ENCODE data around the gene SARDH.
"Not testable (repeated sequence)": the region's sequence is repeated elsewhere in the genome, so short reads cannot be mapped to it uniquely, and the experiment has no call there.

SARDH gene

DNA sequence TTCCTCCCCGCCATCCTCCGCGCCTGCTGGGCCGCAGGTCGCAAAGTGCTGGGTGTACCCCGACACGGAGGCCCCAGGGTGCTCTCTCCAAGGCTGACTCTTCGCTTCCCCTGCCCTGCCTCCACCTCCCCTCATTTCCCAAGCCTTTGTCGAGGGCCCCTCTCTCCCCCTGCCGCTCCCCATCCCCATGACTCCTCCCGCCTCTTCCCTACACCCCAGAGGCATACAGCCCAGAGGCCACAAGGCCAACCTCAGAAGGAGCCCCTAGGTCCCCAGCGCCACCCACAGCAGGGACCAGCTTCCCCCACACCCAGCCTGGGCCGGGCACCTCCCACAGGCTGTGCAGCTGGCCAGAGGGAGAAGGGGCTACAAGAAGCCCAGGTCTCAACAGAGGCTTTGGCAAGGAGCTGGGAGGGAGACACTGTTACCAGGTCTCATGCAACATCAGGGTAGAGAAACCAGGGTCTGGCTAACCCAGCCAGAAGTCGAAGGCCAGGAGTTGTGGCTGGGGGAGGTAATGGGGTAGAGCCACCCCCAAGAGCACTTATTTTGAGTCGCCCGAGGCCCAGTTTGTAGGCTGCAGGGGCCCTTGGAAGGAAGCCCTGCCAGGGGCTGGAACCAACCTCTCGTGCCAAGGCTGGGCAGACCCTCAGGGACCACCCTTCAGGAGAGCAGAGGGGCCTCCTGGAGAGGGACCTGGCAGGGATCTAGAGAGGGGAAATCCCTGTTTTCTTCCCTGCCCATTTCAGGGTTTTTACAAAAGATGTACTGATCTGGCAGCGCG lies 24.5 kb upstream of the SARDH start:
- no peak overlapping the region for H3K4me3 ChIP-seq (ENCODE audit: low read depth, low read length)
- no peak for DNase-seq (ENCODE audit: low read depth)

DNA sequence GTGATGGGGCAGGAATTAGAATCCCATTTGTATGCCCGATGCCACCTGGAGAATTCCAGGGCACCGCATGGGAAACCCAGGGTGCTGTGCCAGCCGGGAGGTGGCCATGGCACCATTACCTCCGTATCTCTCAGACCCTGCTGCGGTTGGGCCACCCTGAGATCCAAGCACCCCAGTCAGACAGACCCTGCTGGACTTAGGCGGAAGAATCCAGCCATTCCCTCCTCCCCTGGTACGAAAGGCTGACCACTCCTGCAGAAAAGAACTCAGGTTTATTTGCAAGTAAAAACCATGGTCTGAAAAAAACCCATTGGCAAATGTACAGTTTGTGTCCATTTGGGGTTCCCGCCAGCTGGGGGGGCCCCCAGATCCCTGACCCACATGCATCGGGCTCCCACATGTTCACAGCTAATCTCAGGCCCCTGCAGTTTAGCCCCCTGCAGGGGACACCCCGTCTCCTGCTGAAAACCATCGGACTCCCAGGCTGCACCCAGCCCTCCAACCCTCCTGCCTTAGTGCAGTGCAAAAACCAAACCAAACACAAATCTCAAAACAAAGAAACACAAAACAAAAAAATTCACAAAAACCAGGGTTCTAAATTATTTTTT lies 23.6 kb upstream of the SARDH start:
- DNase-seq (ENCODE audit: low read depth): no peak
- no peak overlapping the region for H3K4me3 ChIP-seq (ENCODE audit: low read depth, low read length)

DNA sequence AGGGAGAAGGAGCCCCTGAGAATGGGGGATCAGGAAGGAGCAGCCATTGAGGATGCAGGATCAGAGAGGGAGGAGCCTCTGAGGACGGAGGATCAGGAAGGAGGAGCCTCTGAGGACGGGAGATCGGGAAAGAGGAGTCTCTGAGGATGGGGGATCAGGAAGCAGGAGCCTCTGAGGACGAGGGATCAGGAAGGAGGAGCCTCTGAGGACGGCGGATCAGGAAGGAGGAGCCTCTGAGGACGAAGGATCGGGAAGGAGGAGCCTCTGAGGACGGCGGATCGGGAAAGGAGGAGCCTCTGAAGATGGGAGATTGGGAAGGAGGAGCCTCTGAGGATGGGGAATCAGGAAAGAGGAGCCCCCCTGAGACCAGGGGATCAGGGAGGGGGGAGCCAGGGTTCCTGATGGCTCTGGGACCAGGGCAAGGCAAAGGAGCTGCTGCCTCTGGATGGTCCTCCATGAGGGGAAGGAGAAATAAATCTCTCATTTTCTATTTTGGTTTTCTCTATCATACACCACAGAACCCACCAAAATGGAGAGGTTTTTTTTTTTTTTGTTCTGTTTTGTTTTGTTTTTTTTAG lies 22.6 kb upstream of the SARDH start:
- no peak overlapping the region for H3K4me3 ChIP-seq (ENCODE audit: low read depth, low read length)
- DNase-seq (ENCODE audit: low read depth): no peak

DNA sequence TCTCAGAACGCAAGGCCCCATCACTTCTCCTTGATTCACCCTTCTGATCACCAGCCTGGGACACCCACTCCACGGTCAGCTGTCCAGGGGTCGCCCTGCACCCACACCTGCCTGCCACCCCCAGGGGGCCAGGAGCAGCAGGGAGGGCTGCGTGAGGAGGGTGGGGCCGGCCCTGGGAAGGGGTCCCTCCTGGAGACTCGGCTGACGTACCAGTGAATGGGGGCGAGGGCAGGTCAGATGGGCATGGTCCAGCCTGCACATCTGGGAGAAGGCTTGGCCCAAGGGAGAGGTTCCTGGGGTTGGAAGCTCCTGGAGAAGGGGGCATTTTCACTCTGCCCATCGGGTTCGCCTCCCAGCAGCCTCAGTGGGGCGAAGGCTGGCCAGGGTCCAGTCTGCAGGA lies 21.8 kb upstream of the SARDH start:
- DNase-seq (ENCODE audit: low read depth): no peak
- no peak overlapping the region for H3K4me3 ChIP-seq (ENCODE audit: low read depth, low read length)

DNA sequence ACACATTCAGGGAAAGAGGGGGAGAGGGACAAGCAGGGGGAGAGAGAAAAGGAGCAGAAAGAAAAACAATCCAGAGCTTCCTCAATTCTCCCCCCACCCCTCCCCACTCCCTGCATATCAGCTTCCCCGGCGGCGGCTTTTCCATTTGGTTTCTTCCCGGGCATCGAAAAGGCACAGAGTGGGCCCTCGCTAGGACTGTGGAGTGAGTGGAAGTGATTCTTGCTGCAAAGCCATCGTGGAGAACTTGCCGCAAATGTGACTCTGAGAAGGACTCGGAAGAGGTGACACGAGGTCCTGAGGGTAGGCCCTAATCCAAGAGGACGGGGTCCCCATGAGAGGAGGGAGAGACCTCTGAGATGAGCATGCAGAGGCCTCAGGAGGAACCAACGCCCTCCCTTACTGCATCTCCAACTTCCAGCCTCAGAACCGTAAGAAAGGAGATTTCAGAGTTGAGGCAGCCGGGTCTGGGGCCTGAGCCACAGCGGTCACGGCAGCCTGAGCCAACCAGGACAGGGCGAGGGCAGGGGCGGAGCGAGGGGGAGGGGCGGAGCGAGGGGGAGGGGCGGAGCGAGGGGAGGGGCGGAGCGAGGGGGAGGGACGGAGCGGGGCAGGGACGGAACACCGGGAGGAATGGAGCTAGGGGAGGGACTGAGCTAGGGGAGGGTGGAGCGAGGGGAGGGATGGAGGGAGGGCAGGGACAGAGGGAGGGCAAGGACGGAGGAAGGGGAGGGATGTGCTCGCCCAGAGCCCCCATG lies 21.2 kb upstream of the SARDH start:
- no peak for DNase-seq (ENCODE audit: low read depth)
- H3K4me3 ChIP-seq (ENCODE audit: low read depth, low read length): no peak overlapping the region

DNA sequence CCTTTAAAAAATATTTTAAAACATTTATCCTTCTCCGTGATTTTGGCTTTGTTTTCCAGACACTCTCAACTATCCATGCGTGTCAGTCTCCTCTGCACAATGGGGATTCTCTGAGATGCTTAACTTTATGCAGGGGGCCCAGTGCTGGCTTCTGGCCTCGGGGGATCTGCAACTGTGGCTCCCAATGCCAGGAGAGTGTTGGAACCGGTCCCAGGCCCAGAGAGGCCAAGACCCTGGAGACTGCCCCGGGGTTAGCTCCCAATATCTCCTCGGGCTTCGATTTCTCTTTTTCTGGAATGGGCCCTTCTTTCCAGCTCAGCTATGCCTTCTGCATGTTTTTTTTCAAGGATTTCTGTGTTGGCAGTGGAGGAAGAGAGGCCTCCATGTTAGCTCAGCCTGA lies 20.1 kb upstream of the SARDH start:
- DNase-seq (ENCODE audit: low read depth): no peak
- no peak overlapping the region for H3K4me3 ChIP-seq (ENCODE audit: low read depth, low read length)

DNA sequence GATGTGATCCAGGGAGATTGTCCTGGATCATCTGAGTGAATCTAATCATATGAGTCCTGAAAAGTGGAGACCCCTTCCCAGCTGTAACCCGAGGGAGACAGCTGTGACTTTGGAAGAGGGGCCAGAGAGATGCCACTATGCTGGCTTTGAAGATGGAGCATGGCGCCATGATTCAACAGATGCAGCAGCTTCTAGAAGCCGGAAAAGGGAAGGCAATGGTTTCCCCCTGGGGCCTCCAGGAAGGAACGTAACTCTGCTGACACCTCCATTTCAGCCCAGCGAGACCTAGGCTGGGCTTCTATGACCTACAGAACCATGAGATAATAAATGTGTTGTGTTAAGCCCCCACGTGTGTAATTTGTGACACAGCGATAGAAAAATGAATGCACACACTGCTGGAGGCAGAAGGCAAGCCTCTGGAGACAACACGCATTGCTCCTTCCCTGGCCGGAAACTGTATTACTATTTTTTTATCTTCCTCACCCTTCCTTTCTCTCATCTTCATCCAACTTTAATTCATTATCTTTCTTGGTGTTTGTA lies 16.6 kb upstream of the SARDH start:
- no peak overlapping the region for H3K4me3 ChIP-seq (ENCODE audit: low read depth, low read length)
- no peak for DNase-seq (ENCODE audit: low read depth)

DNA sequence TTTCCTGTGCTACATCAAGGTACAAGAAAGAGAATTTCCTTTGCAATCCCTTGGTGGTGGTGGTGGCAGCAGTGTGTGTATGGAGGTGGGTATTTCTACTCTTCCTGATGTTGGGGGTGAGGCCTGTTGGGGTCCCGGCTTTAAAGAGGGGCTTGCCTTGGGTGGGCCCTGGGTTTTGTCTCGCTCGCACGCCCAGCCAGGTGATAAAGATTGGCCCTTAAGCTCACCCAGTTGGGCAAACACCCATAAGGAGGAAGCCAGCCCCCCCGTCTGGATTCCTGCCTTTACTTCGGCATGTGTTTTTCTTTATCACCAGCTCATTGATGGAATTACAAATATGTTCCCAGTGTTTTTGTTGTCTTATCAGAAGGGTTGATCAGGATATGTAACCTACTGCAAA lies 16.0 kb upstream of the SARDH start:
- H3K4me3 ChIP-seq (ENCODE audit: low read depth, low read length): no peak overlapping the region
- DNase-seq (ENCODE audit: low read depth): no peak

DNA sequence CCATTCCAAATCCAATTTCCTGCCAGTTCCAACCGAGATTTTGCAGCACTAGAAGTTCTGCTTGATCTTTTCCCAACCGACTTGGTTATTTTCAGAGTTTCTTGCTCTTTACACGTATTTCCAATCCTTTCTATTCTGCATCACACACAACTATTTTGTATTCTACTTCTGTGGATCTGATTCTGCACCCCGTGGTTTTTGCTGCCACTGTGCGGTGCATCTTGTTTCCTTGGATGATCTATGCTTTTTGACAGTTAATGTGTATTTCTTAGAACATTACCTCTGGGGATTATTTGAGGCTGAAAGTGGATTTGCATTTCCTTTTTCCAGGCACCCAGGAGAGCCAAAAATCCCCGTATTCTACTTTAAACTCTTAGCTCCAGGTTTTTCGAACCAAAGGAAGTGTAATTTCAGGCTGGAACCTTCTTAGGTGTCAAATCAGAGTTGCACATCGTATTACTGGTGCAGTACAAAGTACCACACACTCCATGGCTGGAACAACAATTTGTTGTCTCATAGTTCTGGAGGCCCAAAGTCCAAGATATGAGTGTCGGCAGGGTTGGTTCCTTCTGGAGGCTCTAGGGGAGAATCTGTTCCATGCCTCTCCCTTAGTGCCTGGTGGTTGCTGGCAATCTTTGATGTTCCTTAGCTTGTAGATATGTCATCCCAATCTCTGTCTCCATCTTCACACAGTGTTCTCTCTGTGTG lies 14.7 kb upstream of the SARDH start:
- no peak for DNase-seq (ENCODE audit: low read depth)
- no peak overlapping the region for H3K4me3 ChIP-seq (ENCODE audit: low read depth, low read length)

DNA sequence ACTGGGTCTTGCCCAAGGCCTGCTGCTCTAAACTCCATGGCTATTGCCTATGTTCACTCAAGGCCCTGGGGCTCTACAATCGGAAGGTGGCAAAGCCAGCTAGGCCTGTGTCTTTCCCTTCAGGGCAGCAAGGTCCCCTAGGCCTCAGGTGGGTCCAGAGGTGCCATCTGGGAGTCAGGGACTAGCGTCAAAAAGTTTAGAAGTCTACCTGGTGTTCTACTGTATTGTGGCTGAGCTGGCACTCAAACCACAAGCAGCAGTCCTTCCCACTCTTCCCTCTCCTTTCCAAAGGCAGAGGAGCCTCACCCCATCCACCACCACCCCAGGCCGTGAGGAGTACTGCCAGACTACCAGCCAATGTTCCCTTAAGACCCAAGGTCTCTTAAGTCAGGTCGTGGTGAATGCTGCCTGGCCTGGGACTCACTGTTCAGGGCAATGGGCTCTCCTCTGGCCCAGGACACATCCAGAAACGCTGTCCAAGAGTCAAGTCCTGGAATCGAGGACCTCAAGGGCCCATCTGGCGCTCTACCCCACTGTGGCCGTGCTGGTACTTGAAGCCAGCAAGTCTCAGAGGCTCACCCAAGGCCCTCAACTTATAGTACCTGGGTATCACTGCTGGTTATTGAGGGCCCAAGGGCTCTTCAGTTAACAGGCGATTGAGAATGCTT lies 13.0 kb upstream of the SARDH start:
- no peak overlapping the region for H3K4me3 ChIP-seq (ENCODE audit: low read depth, low read length)
- DNase-seq (ENCODE audit: low read depth): no peak

DNA sequence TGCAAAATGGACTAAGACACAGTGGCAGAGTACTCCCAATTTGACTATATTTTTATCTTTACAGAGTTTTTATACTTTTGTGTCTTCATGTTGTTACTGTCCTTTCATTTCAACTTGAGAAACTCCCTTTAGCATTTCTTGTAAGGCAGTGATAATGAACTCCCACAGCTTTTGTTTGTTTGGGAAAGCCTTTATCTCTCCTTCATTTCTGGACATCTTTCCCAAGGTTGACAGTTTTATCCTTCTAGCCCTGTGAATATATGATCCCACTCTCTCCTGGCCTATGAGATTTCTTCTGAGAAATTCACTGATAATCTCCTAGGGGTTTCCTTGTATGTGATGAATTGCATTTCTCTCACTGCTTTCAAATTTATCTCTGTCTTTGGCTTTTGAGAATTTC lies 9.2 kb upstream of the SARDH start:
- no peak for DNase-seq (ENCODE audit: low read depth)
- H3K4me3 ChIP-seq (ENCODE audit: low read depth, low read length): no peak overlapping the region

DNA sequence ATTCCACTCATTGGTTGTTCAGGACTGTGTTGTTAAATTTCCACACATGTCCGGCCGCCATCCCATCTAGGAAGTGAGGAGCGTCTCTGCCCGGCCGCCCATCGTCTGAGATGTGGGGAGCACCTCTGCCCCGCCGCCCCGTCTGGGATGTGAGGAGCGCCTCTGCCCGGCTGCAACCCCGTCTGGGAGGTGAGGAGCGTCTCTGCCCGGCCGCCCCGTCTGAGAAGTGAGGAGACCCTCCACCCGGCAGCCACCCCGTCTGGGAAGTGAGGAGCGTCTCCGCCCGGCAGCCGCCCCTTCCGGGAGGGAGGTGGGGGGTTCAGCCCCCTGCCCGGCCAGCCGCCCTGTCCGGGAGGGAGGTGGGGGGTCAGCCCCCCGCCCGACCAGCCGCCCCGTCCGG lies 6.4 kb upstream of the SARDH start:
- H3K4me3 ChIP-seq (ENCODE audit: low read depth, low read length); DNase-seq (ENCODE audit: low read depth): not testable (repeated sequence)

DNA sequence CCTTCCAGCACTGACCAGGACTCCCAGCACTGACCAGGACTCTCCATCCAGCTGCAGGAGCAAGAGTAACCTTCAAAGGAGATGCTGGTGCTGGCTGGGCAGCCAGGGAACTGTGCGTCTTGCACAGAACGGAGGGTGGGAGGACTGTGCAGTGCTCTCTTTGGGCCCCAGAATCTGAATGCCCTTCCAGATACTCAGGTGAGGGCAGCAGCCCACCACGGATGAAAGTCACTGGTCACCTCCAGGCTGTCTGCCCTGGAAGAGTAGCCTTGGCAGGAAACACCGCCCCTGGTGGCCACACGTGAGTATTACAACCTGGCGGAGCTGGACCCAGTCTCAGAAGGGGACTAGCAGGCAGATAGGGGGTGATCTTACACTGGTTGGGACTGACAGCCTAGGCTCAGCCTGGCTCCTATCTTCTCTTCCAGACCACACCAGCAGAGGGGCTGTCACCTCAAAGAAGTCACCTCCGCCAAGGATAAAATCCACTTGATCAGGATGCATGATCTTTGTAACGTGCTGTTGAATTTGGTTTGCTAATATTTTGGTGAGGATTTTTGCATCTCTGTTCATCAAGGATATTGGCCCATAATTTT lies 4.8 kb upstream of the SARDH start:
- no peak for DNase-seq (ENCODE audit: low read depth)
- H3K4me3 ChIP-seq (ENCODE audit: low read depth, low read length): no peak overlapping the region

DNA sequence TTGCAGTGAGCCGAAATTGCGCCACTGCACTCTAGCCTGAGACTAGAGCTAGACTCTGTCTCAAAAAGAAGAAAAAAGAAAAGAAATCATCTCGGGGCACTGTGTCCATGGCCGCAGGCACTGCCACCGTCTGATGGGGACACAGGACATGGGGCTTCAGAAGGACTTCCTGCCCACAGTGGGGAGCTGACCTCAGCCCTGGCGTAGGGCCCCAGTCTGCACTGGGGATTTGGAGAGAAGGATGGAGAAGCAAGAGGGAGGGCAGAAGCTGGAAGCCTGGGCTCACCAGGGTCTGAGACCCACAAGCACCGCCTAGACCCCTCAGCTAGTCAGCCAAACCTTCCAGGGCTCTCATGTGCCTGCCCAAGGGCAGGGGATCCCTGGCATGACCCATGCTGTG lies 4.1 kb upstream of the SARDH start:
- DNase-seq (ENCODE audit: low read depth): no peak
- no peak overlapping the region for H3K4me3 ChIP-seq (ENCODE audit: low read depth, low read length)

DNA sequence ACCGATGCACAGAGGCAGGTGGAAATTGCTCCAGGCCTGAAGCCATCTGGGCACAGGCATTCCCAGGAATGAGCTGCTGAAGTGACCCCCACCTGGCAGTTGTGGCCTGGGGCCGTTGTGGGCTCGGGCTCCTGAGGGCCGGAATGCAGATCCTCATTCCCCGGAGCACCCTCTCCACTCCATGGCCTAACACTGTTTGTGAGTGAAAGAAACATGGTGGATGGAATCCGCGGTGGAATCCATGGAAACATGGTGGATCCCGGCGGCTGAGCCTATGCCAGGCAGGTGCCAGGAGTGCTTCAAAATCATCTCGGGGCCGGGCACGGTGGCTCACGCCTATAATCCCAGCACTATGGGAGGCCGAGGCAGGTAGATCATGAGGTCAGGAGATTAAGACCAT lies 3.6 kb upstream of the SARDH start:
- no peak for DNase-seq (ENCODE audit: low read depth)
- no peak overlapping the region for H3K4me3 ChIP-seq (ENCODE audit: low read depth, low read length)

DNA sequence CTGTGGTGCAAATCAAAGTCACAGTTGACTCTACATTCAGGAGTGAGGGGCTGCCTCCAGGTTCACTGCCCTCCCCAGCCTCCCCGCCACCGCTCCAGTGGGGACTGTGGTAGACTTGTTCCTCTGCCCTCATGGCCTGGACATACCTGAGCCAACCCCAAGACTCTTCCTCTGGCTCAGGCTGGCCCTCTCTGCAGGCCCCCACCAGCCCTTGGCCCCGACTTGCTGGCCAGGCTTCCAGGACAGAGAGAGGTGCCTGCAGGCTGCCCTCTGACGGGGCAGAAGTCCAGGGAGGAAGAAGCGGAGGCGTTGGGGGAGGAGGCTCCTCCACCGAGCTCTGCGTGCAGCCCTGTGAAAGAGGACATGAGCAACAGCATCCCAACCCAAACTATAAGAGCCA lies 2.8 kb upstream of the SARDH start:
- H3K4me3 ChIP-seq (ENCODE audit: low read depth, low read length): no peak overlapping the region
- no peak for DNase-seq (ENCODE audit: low read depth)

DNA sequence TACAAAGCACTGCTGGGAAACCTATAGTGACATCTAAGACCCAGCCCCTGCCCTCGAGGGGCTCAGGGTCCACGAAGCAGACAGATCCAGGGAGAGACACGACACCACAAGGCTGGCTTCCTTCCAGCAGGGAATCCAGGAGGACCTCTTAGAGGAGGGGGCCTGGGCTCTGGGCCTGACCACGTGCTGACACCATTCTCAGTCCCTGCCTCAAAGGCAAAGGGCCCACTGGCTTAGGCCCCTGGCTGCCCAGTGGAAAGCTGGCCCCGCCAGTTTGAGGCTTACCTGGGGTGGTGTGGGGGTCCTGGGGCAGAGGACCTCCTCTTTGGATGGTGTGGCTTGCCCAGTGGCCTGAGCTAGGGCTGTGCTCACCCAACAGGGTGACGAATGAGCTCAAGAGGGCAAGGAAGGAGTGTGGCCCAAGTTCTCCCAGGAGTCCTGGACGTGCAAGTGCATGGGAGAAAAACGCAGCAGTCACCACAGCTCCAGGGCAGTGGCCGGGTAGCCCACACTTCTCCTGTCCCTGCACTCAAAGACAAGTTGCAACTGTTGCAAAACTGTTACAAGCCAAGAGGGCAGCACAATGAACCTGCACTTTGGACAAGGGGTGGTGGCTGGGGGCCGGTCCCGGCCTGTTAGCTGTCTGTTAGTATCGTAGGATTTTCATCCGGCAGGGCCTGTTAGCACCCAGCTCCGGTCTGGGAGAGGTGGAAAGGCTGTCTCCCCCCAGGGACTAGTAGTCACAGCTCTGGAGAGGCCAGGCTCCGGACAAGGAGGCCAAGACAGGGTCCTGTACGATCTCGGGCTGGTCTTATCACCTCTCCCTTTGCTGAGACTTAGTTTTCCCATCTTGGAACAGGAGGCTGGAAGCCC lies 1.5 kb upstream of the SARDH start:
- no peak overlapping the region for H3K4me3 ChIP-seq (ENCODE audit: low read depth, low read length)
- DNase-seq (ENCODE audit: low read depth): no peak
